Measurements from ENCODE around the gene SDK2.

The SDK2 gene

DNA sequence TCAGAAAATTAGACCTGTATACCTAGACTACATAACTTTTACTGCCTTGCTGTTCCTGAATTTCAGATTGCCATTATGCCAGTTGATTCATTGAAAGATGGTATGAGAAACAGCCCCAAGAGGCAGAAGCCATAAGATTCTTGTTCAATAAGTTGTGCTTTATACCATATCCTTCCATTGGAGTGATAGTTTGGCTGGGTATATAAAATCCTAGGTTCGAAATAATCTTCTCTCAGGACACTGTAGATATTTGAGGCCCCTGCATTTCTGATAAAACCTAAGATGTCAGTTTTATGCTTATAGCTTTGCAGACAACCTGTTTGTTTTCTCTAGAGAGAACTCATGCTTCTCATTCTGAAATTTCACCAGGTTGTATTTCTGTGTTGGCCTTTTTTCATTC lies 9.6 kb upstream of the SDK2 start:
- DNase-seq (ENCODE audit: low read depth): no peak

DNA sequence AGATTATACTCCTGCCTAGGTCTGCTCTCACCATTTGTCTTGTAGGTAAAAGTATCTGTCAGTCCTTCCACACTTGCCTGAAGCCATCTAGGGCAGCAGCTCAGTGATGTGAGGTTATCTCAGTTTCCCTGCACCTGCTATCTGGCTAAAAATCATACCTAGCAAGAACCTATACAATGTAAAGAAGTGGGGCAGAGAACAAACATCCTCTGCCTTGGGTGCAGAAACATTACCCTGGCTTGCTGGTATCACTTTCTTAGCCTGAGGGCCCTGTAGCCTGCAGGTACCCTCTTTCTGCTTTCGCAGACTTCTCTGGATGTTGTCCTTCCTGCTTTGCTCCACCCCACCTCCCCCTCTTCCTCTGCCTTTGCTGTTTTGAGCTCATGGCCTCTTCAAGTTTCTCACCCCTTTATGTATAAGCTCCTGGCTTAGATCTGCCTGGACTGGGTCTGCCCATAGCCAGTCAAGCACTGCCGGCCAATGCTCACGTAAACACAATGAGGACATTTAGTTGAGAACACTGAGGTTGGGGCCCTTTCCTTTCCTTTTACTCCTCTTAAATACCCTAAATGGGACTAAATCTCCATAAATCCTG lies 8.7 kb upstream of the SDK2 start:
- no peak for DNase-seq (ENCODE audit: low read depth)

DNA sequence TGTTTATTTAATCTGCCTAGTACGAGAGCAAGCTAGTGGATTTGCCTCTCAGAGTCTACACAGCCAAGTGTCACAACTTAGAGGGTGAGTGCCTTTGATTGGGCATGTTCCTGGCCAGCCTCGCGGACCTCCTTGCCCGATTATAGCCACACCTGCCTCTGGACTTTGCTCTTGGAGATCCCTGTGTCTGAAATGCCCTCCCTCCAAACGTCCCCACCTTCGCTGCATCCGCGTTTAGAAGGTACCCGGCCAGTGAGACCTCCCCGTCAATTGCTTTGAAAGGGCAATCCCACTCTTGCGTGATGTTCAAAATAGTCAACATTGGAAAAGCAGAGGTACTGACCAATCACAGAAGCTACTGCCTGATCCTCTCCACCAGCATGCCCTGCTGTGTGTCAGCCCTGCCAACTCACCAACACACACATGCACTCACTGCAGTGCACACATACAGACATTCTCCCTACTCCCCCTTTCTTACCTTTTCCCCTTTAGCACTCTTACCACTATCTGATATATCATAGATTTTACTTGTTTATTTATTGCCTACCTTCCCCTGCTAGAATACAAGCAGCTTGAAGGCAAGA lies 6.5 kb upstream of the SDK2 start:
- DNase-seq (ENCODE audit: low read depth): no peak

- no peak for DNase-seq (ENCODE audit: low read depth)
Measured at GRCh38 chr17:73650140-73650539, 5.9 kb upstream of the SDK2 start.

DNA sequence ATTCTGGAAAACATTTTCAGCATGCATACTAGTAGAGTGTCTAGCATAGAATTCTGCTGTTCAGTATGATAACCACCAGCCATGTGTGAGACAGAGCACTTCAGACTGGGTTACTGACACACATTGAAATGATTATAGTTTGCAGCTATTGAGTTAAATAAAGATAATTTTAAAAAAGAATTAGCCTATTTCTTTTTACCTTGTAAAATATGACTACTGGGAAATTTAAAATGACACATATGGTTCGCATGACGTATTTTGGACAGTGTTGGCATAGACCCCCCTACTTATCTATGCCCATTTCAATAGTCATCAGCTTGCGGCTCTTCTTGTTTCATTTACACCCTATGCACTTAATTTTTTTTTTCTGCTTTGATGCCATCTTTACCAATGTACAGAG lies 4.7 kb upstream of the SDK2 start:
- DNase-seq (ENCODE audit: low read depth): no peak

DNA sequence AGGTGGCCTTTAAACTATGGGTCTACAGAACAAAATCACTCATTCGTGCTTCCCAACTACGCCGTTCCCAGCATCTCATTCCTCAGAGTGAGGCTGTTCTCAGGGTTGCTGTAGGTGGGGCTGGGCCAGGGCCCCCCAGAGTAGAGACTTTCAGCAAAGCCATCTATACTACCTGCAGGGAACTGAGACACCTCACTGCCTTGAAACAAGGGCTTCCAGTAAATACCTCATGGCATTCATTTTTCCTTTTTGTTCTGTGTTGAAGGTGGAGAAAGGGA lies 4.2 kb upstream of the SDK2 start:
- no peak for DNase-seq (ENCODE audit: low read depth)

- DNase-seq (ENCODE audit: low read depth): no peak
Measured at GRCh38 chr17:73647772-73648542, 3.7 kb upstream of the SDK2 start.

DNA sequence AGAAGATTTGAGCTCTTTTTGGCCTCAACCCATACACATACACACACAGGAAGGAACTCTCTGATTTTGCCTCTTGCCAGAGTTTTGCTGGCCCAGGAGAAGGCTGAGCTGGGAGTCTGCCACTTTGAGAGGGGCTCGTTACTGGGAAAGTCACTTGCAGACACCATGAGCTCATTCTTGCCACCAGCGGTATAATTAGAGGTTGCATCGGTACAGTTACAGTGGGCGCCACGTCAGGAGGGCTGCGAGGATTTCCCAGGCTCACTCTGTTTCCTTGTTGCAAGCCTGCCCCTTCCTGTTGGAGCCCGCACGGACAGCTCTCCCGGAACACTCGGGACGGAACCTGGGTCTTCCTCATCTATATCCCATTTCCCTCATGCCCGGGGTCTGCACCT lies 3.1 kb upstream of the SDK2 start:
- DNase-seq (ENCODE audit: low read depth): no peak

- no peak for DNase-seq (ENCODE audit: low read depth)
Measured at GRCh38 chr17:73646409-73647300, 2.4 kb upstream of the SDK2 start.

DNA sequence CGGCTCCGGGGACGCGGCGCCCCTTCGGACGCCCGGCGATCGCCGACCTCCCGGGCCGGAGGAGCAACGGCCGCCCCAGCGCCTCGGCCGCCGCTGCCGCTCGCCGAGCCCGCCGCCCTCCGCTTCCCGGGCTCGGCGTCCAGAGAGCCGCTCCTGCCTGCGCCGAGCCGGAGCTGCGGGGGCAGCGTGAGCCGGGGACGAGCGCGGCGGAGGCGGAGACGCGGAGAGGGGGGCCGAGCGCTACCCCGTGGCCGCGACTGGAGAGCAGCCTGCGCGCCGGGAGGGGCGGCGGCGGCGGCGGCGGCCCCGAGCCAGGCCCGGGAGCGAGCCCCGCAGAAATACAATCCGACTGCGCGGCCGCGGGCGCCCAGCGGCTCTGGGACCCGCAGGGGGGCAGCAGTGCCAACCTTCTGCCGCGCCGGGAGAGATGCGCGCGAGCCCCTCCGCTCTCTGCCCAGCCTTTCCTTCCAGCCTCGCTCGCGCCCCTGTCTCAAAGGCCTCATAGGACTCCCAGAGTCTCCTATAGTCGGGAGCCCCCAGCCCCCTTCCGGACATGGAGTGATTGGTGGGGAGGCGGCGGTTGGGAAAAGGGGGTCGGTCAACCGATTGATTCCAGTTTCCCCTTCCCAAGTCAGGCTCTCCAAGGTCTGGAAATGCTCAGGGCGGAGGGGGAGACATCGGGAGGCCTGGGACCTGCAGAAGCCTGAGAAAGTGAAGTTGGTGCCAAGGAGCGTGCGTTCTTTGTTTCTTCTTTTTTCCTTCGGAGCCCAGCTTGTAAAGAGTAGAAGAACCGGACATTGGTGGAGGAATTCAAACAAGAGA lies 1.0 kb upstream of the SDK2 start:
- no peak for DNase-seq (ENCODE audit: low read depth)

DNA sequence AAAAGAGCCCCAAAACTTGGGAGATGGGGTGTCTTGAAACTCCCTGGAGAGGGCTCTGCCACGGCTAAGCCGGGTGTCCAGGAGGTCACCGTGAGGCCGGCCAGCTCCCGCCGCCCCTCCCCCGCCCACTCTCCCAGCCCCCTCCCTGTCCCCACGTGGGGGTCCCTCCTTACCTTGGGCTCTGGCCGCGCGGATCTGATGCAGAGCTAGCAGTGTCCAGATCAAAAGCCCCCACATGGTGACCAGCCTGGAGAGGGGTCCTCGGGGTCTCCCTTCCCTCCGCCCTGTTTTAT lies 447 bp downstream of the SDK2 start:
- no peak for DNase-seq (ENCODE audit: low read depth)

DNA sequence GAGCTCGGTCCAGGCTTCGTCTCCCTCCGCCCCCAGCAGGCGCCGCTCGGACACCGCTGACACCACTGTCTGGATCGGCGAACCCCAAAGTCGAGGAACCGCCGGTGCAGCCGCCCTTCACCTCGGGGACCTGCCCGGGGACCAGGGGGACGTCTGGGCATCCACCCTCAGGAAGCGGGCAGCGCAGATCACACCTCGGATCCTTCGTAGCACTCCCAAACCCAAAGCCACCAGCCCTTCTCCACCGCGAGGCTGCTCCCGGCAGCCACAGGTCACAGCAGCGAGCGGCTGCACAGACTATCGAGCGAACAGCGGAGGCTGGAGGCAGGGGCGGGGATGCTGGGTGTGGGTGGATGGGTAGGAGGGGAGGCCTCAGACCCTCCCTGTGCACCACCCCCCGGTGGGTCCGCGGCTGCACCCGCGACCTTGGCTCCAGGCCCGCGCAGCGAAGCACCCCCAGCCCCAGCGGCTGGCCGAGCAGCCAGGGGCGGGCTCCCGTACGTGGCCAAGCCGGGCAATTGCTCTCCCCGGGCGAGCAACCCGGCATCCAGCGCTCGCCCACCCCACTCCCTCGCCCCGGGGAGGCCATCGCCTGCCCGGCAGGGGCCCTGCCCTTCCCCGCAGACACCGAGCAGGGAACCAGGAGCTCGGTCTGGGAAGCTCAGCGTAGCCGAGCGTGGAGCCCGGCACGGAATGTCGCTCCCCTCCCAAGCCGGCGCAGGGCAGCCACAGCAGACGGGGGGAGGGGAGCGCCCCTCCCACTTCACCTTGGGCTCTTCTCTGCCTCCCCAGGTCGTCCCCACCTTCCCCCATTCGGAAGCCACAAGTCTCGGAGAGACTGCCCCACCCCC lies 1.0 kb downstream of the SDK2 start:
- no peak for DNase-seq (ENCODE audit: low read depth)

DNA sequence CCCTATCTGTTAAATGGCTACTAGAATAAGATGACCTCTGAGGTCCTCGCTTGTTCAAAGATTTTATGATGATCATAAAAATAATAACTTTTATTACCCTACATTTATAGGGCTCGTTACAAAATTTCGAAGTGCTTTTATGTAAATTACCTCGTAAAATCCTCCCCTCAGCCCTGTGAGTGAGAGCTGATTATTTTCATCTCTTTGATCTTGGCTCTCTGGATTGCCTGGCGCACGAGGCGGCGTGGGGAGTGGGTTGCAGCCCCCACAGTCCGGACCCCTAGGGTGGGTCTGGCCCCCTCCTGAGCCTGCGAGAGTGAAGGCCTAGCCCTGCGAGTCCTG lies 1.6 kb downstream of the SDK2 start:
- no peak for DNase-seq (ENCODE audit: low read depth)

- no peak for DNase-seq (ENCODE audit: low read depth)
Measured at GRCh38 chr17:73641826-73642600, 2.2 kb downstream of the SDK2 start.

DNA sequence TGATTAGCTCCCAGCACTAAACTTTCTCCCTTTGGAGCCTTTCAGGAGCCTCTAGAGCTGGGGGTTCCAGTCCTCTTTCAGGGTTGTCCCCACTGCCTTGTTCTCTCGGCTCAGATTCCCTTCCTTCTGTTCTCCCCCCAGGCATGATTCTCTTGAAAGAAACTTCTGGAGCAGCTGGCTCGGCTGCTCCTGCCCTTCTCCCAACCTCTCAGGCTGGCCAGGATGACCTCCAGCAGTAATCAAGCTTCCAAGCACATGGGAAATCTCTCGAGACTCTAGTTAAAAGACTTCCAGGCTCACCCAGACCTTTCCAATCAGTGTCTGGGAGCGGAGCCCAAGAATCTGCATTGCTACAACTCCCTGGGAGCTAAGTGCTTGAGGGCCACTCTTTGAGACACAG lies 3.6 kb downstream of the SDK2 start:
- DNase-seq (ENCODE audit: low read depth): no peak

GRCh38 chr17:73639932-73640331 lies 4.3 kb downstream of the SDK2 start:
- DNase-seq (ENCODE audit: low read depth): no peak

GRCh38 chr17:73639322-73639721 lies 4.9 kb downstream of the SDK2 start:
- DNase-seq (ENCODE audit: low read depth): no peak

DNA sequence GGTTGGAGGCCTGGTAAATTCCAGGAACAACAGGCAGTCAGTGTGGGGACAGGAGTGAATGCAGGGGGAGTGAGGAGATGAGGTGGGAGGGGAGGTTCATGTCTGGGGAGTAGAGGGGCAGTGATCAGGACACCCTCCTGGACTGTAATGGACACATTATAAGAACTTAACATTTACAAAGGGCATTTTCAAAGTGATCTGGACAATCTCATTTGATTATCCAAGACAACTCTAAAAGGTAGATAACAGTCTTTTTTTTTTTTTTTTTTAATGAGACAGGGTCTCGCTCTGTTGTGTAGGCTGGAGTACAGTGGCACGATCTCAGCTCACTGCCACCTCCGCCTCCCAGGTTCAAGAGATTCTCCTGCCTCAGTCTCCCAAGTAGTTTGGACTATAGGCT lies 5.7 kb downstream of the SDK2 start:
- DNase-seq (ENCODE audit: low read depth): no peak

- no peak for DNase-seq (ENCODE audit: low read depth)
Measured at GRCh38 chr17:73637866-73638265, 6.4 kb downstream of the SDK2 start.

DNA sequence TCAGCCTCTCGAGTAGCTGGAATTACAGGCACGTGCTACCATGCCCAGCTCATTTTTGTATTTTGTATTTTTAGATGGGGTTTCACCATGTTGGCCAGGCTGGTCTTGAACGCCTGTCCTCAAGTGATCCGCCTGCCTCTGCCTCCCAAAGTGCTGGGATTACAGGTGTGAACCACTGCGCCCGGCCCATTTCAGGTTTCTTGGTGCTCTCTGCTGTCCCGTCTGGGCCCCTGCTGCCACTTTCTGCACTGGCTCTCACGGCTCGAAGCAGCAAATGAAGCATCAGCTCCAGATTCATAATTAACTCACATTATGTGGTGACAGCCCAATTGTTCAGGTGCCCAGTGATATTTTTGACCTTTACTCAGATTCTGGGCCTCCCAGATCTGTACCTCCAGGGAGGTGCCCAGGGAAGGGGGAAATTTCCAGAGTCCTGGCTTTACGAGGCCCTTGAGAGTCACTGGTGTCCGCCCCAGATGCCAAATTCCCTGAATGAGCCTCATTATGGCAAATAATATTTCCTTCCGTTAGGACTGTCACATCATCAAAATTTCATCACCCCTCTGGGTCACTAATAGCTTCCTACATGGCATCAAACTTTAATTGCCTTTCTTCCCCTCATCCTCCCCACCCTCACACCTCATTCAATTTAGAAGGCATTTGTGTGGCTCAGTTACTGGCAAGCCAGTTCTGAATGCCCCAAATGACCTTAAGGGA lies 9.0 kb downstream of the SDK2 start:
- DNase-seq (ENCODE audit: low read depth): no peak
